Activated CD4-positive, alpha-beta T cell treated with anti-CD3 and anti-CD28 coated beads, Interleukin-10, Interleukin-2, amounts not matched to agents 100 ng/mL and 50 ng/mL, durations not matched to agents 16 hours and 8 hours (primary cell): Measurements from ENCODE around the gene BSND.

Source experiments
- DNase-seq: peaks from one replicate; pipeline ENCODE4 v3.0.0-alpha.2; 2020

BSND gene

DNA sequence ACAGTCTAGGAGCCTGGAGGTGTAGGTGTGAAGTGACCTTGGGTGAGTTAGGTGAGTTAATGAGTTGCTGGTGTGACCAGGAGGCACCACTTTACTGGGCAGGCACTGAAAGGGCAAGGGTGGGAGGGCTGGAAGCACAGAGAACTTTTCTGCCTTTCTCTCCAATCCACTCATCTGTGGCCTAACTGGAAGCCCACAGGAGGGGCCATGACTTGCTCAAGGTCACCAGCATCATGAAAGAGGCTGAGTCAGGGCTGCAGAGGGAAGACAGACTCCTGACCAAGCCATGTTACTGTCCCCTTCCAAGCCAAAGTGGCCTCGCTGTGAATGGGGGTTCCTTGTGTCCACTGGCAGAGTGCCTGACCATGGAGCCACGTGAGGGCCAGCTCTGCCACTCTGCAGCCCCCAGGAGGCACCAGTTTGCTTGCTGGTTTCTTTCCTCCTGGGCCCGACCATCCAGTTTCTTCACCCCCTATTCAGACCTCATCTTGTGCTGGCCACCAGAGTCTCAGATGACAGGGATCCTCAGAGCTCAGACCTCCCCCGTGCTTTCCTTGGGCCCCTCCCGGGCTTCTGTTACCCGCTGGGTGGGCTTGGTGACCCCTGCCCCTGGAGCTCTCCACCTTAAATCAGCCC lies 4.3 kb upstream of the BSND start:
- no peak for DNase-seq

DNA sequence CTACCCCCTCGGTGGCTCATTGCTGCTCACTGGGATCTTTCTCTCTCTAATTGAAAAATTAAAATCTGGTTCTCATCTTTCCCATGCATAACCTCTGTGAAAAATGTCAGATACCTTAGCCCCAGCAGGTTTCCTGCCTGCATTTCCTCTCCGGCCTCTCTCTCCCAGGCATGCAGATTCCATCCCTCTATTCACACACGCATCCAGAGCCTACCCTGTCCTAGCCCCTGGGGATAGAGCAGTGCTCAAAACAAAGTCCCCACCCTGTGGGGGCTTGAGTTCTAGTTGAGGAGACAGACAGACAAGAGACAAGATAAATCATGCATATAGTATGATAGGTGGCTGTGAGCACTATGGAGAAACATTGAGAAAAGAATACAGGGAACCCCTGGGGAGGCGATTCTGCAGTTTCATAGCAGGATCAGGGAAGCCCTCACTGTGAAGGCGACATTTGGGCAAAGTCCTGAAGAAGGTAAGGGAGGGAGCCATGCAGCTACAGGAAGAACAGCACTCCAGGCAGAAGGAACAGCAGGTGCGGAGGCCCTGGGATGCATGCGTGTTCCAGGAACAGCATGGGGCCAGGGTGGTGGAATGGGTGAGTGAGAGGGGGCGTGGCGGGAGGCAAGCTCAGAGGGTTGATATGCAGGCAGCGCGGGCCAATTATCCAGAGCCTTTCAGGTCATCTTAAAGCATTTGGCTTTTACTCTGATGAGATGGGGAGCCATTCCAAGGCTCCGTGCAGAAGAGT lies 3.5 kb upstream of the BSND start:
- DNase-seq = no peak

DNA sequence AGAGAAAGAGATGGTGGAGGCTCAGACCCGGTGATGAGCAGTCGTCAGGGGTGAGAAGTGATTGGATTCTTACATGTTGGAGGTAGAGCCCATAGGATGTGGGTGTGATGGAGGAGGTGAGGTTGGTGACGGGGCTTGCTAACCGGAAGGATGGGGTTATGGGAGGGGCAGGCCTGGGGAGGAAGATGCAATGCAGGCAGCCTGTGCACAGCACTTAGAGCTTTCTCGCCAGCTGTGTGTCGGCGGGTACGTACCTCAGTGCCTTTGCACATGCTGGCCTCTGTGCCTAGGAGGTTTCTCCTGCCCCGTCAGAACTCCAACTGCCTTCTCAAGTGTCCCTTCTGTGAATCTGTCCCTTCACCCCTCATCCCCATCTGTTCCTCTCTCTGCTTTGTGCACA lies 2.9 kb upstream of the BSND start:
- DNase-seq = peak; percentile 74

DNA sequence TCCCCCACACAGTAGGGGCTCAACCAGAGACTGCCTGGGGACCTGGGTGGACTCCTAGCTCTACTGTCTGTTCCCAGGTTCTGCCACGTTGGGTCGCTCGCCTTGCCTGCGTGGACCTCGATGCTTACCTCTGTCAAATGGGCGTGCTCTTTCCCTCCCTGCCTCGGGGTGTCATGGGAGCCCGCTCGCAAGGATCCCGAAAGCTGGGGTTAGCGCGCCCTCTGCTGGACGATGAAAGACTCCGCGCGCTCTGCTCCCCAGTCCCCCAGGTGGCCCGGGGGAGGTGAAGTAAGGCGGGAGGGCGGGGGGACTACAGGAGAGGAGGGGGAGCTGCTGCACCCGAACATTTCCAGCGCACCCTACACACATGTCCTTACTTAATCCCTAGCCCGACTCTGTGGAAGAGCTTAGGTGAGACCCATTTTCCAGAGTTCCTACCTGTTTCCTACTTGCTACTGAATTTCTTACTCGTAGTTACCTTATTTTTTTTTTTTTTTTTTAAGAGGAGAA lies 2.3 kb upstream of the BSND start:
- peak; percentile 91 for DNase-seq

GRCh38 chr1:54996869-54997710 lies 1.6 kb upstream of the BSND start:
- no peak for DNase-seq

DNA sequence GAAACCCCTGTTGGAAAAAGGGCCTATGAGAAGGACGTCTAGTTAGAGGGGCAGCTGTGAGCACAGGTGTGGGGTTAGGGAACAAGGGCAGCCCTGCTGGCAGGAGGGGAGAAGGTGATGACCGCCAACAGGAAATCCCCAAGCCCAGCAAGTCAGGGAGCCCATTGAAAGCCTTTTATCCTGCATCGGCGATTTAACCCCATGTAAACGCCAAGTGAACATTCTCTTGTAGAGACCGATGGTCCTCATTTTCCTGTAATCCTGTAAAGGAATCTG lies 1.1 kb upstream of the BSND start:
- no peak for DNase-seq

GRCh38 chr1:54998100-54998499 lies 633 bp upstream of the BSND start:
- DNase-seq = no peak

- DNase-seq = no peak
Observed at GRCh38 chr1:55000110-55001085, 1.7 kb downstream of the BSND start.

GRCh38 chr1:55001311-55001710 lies 2.6 kb downstream of the BSND start:
- no peak for DNase-seq

GRCh38 chr1:55002686-55003085 lies 4.0 kb downstream of the BSND start:
- no peak for DNase-seq

DNA sequence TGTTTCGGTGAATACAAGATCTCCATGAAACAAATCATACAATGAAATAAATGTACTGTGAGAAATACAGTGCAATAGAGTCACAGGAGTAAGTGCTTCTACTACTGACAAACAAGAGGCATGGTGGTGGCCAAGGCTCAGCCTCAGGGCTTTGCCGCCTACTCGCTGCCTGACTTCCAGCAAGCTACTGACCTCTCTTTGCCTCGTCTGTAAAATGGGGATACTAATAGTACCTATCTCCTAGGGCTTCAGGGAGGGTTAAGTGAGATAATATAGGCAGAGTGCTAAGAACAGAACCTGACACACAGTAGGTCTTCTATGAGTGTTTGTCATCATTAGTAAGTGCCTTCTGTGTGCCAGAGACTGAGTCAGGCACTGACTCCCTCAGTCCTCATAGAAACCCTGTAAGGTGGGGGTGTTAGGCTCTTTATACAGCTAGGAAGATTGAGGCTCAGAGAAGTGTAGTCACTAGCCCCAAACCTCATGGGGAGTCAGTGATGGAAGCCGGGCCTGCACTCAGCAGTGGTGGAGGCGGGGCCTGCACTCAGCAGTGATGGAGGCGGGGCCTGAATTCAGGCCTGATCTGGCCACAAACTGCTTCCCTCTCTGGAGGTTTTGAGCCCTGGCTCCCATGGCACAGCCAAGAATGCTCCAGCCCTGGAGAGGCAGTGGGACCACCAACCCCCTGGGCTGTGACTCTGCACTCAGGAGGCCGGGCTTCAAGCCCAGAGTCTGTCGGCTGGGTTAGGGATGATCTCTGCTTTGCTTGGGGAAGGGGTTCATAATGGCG lies 6.8 kb downstream of the BSND start:
- DNase-seq = no peak

GRCh38 chr1:55006931-55007330 lies 8.2 kb downstream of the BSND start:
- DNase-seq = no peak

GRCh38 chr1:55007625-55008024 lies 8.9 kb downstream of the BSND start:
- no peak for DNase-seq

DNA sequence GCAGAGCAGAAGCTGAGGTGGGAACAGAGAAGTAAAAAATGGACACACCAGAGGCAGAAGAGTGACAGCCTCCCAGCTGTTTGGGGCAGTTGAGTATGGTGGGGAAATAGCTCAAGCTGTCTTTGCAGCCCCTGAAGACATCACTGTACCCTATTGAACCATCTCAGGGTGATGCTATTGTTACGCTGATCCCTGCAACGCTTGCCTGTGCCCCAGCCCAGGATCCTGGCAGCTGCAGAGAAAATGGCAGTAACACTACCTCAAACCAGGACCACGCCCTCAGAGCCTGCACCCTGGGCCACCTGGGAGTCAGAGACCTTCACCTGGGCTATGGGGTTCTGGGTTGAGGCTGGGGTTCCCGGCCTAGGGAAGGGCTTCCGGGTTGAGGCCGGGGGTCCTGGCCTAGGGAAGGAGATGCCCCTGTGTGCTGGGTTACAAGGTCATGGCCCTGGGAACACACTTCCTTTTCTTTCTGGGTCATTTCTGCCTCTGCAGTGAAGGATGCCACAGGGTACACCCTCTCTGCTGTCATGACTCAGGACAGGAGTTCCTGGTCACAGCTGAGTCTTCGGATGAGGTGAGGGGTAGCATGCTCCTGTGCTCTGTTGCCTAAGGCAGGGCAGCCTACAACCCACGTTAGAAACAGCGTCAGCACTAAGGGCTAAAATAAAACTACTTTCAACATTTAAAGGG lies 11.6 kb downstream of the BSND start:
- DNase-seq = no peak

GRCh38 chr1:55010887-55011217 lies 12.1 kb downstream of the BSND start:
- DNase-seq = no peak

GRCh38 chr1:55012661-55013060 lies 13.9 kb downstream of the BSND start:
- no peak for DNase-seq

DNA sequence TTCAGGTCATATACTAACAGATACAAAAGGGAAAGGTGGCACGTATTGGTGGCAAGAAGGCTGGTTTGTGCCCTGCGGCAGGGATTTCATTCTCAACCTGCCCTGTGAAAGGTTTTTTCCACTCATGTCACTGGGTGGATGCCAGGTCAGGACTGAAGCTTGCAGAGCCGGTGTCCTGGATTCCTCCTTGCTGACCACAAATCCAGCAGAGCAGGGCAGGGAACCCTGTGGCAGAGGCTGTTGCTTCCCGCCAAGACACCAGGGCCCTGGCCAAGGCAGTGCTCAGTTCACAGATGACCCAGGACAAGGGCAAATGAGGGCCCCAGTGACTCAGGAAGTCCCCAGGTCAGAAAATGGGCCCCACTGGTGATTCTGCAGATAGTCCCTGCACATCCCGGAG lies 16.4 kb downstream of the BSND start:
- DNase-seq = no peak

- no peak for DNase-seq
Observed at GRCh38 chr1:55015731-55016620, 17.2 kb downstream of the BSND start.

DNA sequence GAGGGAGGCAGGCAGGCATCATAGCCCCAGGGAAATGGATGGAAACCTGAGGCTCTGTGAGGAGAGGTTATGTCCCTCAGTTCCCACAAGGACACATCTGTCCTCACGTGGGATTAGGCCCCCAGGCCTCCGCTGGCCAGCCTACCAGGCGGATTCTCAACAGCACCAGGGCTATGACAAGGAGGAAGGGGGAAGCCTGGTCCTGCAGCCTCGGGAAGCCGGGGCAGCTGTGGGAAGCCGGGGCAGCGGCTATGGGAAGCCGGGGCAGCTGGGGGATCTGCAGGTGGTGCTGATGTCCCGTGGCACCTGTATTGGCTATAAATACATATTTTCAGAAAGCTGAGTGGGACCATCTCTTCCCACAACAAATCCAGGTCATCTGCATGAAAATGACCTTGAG lies 19.7 kb downstream of the BSND start:
- no peak for DNase-seq

GRCh38 chr1:55021942-55022546 lies 23.3 kb downstream of the BSND start:
- DNase-seq = peak; percentile 73
